ENCODE results near the gene ZNF335. TPM values are rescaled to one million over a fixed set of nuclear protein-coding genes. Genes with fewer than 3 reads are reported as not detected.

ZNF335 gene
- total and polyA plus RNA-seq, 11 donors: 5.6 to 14.9 (median 7.5) TPM

- no peaks in the 10 kb centered on the region for H3K36me3 ChIP-seq
- 51 to 56% (median 53%) methylated on average over 21 of the region's 21 CpGs for WGBS, 4 donors
- DNase-seq: peak in 4 of 5 donors; percentile 46 to 73 (median 59)
- H3K9me3 ChIP-seq: no peaks in the 10 kb centered on the region
- H3K27ac ChIP-seq: peak overlapping the region; percentile 56 to 92 (median 70)
- peak; percentile 32 to 64 (median 60) for ATAC-seq
- peak overlapping the region in 6 of 12 donors; percentile 3 to 22 (median 14) for H3K4me3 ChIP-seq
- no peak for TF ChIP-seq POLR2A (IDR thresholded peaks at IDR 0.05)
- no peak for TF ChIP-seq CTCF (IDR thresholded peaks at IDR 0.05)
- H3K27me3 ChIP-seq: no peaks in the 10 kb centered on the region
- H3K4me1 ChIP-seq: peaks cover 3 to 61% (median 38%) of the 10 kb centered on the region in 12 donors
- intact Hi-C loops (cut with DNase I): no loop called here
Observed at GRCh38 chr20:45924391-45925261, 47.4 kb downstream of the ZNF335 start.

GRCh38 chr20:45921337-45922189 is 50.4 kb downstream of the ZNF335 start:
- no peaks in the 10 kb centered on the region for H3K36me3 ChIP-seq
- no peaks in the 10 kb centered on the region for H3K27me3 ChIP-seq
- ATAC-seq: no peak
- no peak overlapping the region for H3K4me3 ChIP-seq
- WGBS, 4 donors: 88 to 91% (median 90%) methylated on average over 11 of the region's 11 CpGs
- peaks cover 3 to 89% (median 43%) of the 10 kb centered on the region in 12 donors for H3K4me1 ChIP-seq
- no peak for DNase-seq
- intact Hi-C loops (cut with DNase I): no loop called here
- H3K9me3 ChIP-seq: no peaks in the 10 kb centered on the region
- peak overlapping the region in 7 of 12 donors; percentile 19 to 85 (median 57) for H3K27ac ChIP-seq
- no peak for TF ChIP-seq POLR2A (IDR thresholded peaks at IDR 0.05)
- no peak for TF ChIP-seq CTCF (IDR thresholded peaks at IDR 0.05)

- DNase-seq (no peak), ATAC-seq (no peak)
- WGBS, 4 donors: 73 to 79% (median 75%) methylated on average over 9 of the region's 9 CpGs
- TF ChIP-seq CTCF (IDR thresholded peaks at IDR 0.05) (no peak), POLR2A (IDR thresholded peaks at IDR 0.05) (no peak)
- Histone ChIP-seq H3K4me3 (peak overlapping the region in 1 of 12 donors; percentile 19), H3K9me3 (no peaks in the 10 kb centered on the region), H3K27ac (peak overlapping the region; percentile 57 to 92 (median 76)), H3K36me3 (no peaks in the 10 kb centered on the region), H3K4me1 (peaks cover 3 to 85% (median 43%) of the 10 kb centered on the region in 12 donors), H3K27me3 (no peaks in the 10 kb centered on the region)
- intact Hi-C loops (cut with DNase I): no loop called here
Observed at GRCh38 chr20:45920462-45921336, 51.3 kb downstream of the ZNF335 start.
